Measurements from ENCODE around the gene NSUN4. TPM values are rescaled to one million over a fixed set of nuclear protein-coding genes. Genes with fewer than 3 reads are reported as not detected.
A peak's percentile ranks its signal among the peaks of the same experiment; 100 is the strongest.

NSUN4 gene
- total RNA-seq, 1 donor from 2014 or later: 9.0 TPM

- FAIRE-seq: no peak
- Histone ChIP-seq H3K4me3 (ENCODE audit: low read depth, low read length) (no peak overlapping the region), H3K27me3 (ENCODE audit: control insufficient read depth, insufficient read depth, low read length) (no peaks in the 10 kb centered on the region), H3K36me3 (ENCODE audit: control insufficient read depth, insufficient read depth, low read length) (peaks cover 2% of the 10 kb centered on the region)
- TF ChIP-seq CTCF (IDR thresholded peaks at IDR 0.05; ENCODE audit: insufficient read depth, low read length, severe bottlenecking): no peak
- DNase-seq (ENCODE audit: low read depth): no peak
Observed at GRCh38 chr1:46372431-46372830, 31.8 kb downstream of the NSUN4 start.

GRCh38 chr1:46379996-46380395, 39.4 kb downstream of the NSUN4 start:
- no peak for TF ChIP-seq CTCF (IDR thresholded peaks at IDR 0.05; ENCODE audit: insufficient read depth, low read length, severe bottlenecking)
- DNase-seq (ENCODE audit: low read depth) (no peak), FAIRE-seq (no peak)
- no peak overlapping the region for H3K4me3 ChIP-seq (ENCODE audit: low read depth, low read length)
- no peaks in the 10 kb centered on the region for H3K36me3 ChIP-seq (ENCODE audit: control insufficient read depth, insufficient read depth, low read length)
- H3K27me3 ChIP-seq (ENCODE audit: control insufficient read depth, insufficient read depth, low read length): no peaks in the 10 kb centered on the region

GRCh38 chr1:46380508-46380907, 39.9 kb downstream of the NSUN4 start:
- no peaks in the 10 kb centered on the region for H3K36me3 ChIP-seq (ENCODE audit: control insufficient read depth, insufficient read depth, low read length)
- DNase-seq (ENCODE audit: low read depth) (no peak), FAIRE-seq (no peak)
- TF ChIP-seq CTCF (IDR thresholded peaks at IDR 0.05; ENCODE audit: insufficient read depth, low read length, severe bottlenecking): no peak
- no peak overlapping the region for H3K4me3 ChIP-seq (ENCODE audit: low read depth, low read length)
- H3K27me3 ChIP-seq (ENCODE audit: control insufficient read depth, insufficient read depth, low read length): no peaks in the 10 kb centered on the region

GRCh38 chr1:46393510-46393909, 52.9 kb downstream of the NSUN4 start:
- H3K4me3 ChIP-seq (ENCODE audit: low read depth, low read length): no peak overlapping the region
- TF ChIP-seq CTCF (IDR thresholded peaks at IDR 0.05; ENCODE audit: insufficient read depth, low read length, severe bottlenecking): no peak
- no peaks in the 10 kb centered on the region for H3K27me3 ChIP-seq (ENCODE audit: control insufficient read depth, insufficient read depth, low read length)
- H3K36me3 ChIP-seq (ENCODE audit: control insufficient read depth, insufficient read depth, low read length): no peaks in the 10 kb centered on the region
- DNase-seq (ENCODE audit: low read depth) (no peak), FAIRE-seq (no peak)

DNA sequence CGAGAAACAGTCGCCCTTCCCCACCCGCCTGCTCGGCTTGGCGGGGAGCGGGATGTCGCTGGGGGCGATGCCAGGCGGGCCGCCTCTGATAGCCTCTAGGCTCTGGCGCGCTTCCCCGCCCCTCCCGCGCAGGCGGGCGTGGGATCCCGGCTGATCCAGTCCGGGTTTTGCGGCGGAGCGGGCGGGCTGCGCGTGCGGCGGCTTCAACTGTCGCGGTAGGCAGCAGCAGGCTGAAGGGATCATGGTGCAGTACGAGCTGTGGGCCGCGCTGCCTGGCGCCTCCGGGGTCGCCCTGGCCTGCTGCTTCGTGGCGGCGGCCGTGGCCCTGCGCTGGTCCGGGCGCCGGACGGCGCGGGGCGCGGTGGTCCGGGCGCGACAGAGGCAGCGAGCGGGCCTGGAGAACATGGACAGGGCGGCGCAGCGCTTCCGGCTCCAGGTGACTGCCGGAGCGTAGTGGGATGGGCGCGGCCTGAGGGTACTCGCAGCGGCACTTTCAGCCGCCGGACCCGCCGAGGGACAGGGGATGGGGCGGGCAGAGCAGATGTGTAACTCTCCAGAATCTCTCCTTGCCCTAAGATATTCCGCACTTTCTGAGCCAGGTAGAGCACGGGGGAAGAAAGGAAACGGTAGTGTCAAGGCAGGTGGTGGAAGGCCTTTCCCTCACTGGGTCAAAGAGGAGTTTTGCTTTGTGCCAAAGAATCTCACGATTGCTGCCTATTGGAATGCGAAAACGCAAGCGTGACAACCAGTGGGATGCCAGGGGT, 53.7 kb downstream of the NSUN4 start, which contains the start of gene FAAH:
Gene FAAH (plus strand): TSS at position 210 of the 764 bp plus-strand sequence. CDS start 32 bp downstream, at position 242.
- no peak for TF ChIP-seq CTCF (IDR thresholded peaks at IDR 0.05; ENCODE audit: insufficient read depth, low read length, severe bottlenecking)
- no peaks in the 10 kb centered on the region for H3K36me3 ChIP-seq (ENCODE audit: control insufficient read depth, insufficient read depth, low read length)
- no peak for FAIRE-seq
- peak; percentile 27 for DNase-seq (ENCODE audit: low read depth)
- no peaks in the 10 kb centered on the region for H3K27me3 ChIP-seq (ENCODE audit: control insufficient read depth, insufficient read depth, low read length)
- peak within 1 kb of the TSS; percentile 40 for H3K4me3 ChIP-seq (ENCODE audit: low read depth, low read length)
